ENCODE results near the gene DLG2.

Gene DLG2

DNA sequence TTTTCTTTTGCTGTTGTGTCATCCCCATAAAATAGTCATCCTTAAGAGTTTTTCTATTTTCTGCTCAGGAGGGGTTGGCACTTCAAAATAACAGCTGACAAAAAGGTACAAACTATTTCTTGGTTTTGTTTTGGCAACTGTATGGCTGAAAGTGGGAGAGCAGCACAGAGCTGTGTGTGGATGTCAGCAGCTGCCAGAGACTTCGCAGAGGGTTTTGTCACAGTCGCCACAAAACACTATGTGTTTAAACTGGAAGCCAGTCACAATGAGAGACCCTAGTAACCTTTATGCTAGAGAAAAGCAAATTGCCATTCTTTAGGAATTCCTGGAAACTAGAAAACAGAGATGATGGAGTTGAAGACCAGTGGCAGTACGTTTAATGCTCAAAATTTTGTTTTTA, 2151.4 kb downstream of the DLG2 start:
- Histone ChIP-seq H3F3A (ENCODE audit: insufficient read depth, low read length) (no peaks in the 10 kb centered on the region), H3K9me3 (ENCODE audit: low read length) (no peaks in the 10 kb centered on the region), H3K27me3 (ENCODE audit: insufficient read depth, low read length) (no peaks in the 10 kb centered on the region), H3K36me3 (ENCODE audit: insufficient read depth, low read length) (no peaks in the 10 kb centered on the region), H4K20me1 (ENCODE audit: insufficient read depth, low read length) (no peaks in the 10 kb centered on the region), H3K4me1 (ENCODE audit: insufficient read depth, low read length, severe bottlenecking) (no peaks in the 10 kb centered on the region), H3K4me3 (ENCODE audit: low read depth, low read length, poor library complexity, severe bottlenecking) (no peak overlapping the region), H2AFZ (ENCODE audit: low read length) (no peak overlapping the region), H3K9me2 (ENCODE audit: low read depth, low read length) (no peaks in the 10 kb centered on the region), H3K79me2 (ENCODE audit: insufficient read depth, low read length) (no peaks in the 10 kb centered on the region), H3K4me2 (ENCODE audit: low read length) (no peak overlapping the region), H3K9ac (ENCODE audit: low read length) (no peak overlapping the region), H3K27ac (ENCODE audit: low read depth, low read length, poor library complexity, severe bottlenecking) (no peak overlapping the region)
- TF ChIP-seq, protein P1, sequence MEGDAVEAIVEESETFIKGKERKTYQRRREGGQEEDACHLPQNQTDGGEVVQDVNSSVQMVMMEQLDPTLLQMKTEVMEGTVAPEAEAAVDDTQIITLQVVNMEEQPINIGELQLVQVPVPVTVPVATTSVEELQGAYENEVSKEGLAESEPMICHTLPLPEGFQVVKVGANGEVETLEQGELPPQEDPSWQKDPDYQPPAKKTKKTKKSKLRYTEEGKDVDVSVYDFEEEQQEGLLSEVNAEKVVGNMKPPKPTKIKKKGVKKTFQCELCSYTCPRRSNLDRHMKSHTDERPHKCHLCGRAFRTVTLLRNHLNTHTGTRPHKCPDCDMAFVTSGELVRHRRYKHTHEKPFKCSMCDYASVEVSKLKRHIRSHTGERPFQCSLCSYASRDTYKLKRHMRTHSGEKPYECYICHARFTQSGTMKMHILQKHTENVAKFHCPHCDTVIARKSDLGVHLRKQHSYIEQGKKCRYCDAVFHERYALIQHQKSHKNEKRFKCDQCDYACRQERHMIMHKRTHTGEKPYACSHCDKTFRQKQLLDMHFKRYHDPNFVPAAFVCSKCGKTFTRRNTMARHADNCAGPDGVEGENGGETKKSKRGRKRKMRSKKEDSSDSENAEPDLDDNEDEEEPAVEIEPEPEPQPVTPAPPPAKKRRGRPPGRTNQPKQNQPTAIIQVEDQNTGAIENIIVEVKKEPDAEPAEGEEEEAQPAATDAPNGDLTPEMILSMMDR (IDR thresholded peaks at IDR 0.05; ENCODE audit: low read length), result no peak
- TF ChIP-seq EZH2 (IDR thresholded peaks at IDR 0.05; ENCODE audit: borderline replicate concordance, low read length), result no peak

DNA sequence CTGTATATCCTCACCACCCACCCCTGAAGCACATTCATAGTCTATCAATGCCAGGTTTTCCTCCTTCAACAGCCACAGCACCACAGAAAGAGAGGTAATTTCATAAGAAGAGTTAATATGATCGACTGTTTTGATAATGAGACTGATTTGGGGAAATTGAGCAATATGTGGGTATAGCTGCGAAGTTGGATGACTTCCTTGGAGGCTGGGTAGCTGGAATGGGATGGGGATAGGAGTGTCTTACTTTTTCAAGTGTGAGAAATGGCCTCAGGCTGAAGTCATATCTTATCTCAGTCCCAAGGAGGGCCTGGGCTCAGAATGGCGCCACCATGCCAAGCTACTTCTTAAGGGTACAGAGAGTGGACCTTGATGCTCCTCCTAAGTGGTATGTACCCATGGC, 2153.4 kb downstream of the DLG2 start:
- H3K27me3 ChIP-seq (ENCODE audit: insufficient read depth, low read length), result no peaks in the 10 kb centered on the region
- no peak overlapping the region for H3K27ac ChIP-seq (ENCODE audit: low read depth, low read length, poor library complexity, severe bottlenecking)
- no peaks in the 10 kb centered on the region for H3K9me3 ChIP-seq (ENCODE audit: low read length)
- H3K9ac ChIP-seq (ENCODE audit: low read length), result no peak overlapping the region
- no peak overlapping the region for H3K4me3 ChIP-seq (ENCODE audit: low read depth, low read length, poor library complexity, severe bottlenecking)
- no peak overlapping the region for H2AFZ ChIP-seq (ENCODE audit: low read length)
- H3K36me3 ChIP-seq (ENCODE audit: insufficient read depth, low read length), result peaks cover 5% of the 10 kb centered on the region; the same call in 1 of the 2 replicates
- H3F3A ChIP-seq (ENCODE audit: insufficient read depth, low read length), result no peaks in the 10 kb centered on the region
- no peaks in the 10 kb centered on the region for H3K4me1 ChIP-seq (ENCODE audit: insufficient read depth, low read length, severe bottlenecking)
- H3K79me2 ChIP-seq (ENCODE audit: insufficient read depth, low read length), result no peaks in the 10 kb centered on the region
- H3K9me2 ChIP-seq (ENCODE audit: low read depth, low read length), result no peaks in the 10 kb centered on the region
- no peak for TF ChIP-seq EZH2 (IDR thresholded peaks at IDR 0.05; ENCODE audit: borderline replicate concordance, low read length)
- TF ChIP-seq, protein P1 (IDR thresholded peaks at IDR 0.05; ENCODE audit: low read length), result no peak
- H4K20me1 ChIP-seq (ENCODE audit: insufficient read depth, low read length), result no peaks in the 10 kb centered on the region
- H3K4me2 ChIP-seq (ENCODE audit: low read length), result no peak overlapping the region

DNA sequence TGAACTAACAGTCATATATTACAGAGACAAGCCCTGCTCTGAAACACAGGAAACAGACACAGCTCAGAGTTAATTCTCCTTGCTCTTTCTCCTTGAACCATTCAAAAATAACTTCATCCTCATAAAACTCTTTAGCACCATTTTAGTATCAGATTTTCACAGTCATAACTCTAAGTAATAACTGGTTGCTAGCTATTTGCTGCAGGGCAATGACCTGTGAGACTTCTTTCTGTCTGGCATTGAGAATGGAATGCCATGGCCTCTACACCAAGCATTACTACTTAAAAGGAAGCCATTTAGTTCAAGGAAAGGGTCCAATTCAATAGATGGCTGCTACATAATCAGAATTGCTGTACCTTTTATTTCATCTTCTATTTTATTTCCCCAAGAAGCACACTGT, 2154.3 kb downstream of the DLG2 start:
- Histone ChIP-seq H3K27me3 (ENCODE audit: insufficient read depth, low read length) (no peaks in the 10 kb centered on the region), H3K4me3 (ENCODE audit: low read depth, low read length, poor library complexity, severe bottlenecking) (no peak overlapping the region), H3K36me3 (ENCODE audit: insufficient read depth, low read length) (peaks cover 5% of the 10 kb centered on the region; the same call in 1 of the 2 replicates), H4K20me1 (ENCODE audit: insufficient read depth, low read length) (no peaks in the 10 kb centered on the region), H3K4me1 (ENCODE audit: insufficient read depth, low read length, severe bottlenecking) (no peaks in the 10 kb centered on the region), H3K4me2 (ENCODE audit: low read length) (no peak overlapping the region), H2AFZ (ENCODE audit: low read length) (no peak overlapping the region), H3K9me3 (ENCODE audit: low read length) (no peaks in the 10 kb centered on the region), H3K9me2 (ENCODE audit: low read depth, low read length) (no peaks in the 10 kb centered on the region), H3F3A (ENCODE audit: insufficient read depth, low read length) (no peaks in the 10 kb centered on the region; the same call in 1 of the 2 replicates), H3K9ac (ENCODE audit: low read length) (no peak overlapping the region), H3K27ac (ENCODE audit: low read depth, low read length, poor library complexity, severe bottlenecking) (no peak overlapping the region), H3K79me2 (ENCODE audit: insufficient read depth, low read length) (no peaks in the 10 kb centered on the region)
- TF ChIP-seq EZH2 (IDR thresholded peaks at IDR 0.05; ENCODE audit: borderline replicate concordance, low read length), result no peak
- TF ChIP-seq, protein P1 (IDR thresholded peaks at IDR 0.05; ENCODE audit: low read length), result no peak

Measured in OCI-LY1 (cell line).